NCI-H526 treated with DMSO at 0.1 percent for 48 hours (cell line): ENCODE results near the gene CCZ1B.
"Not testable (repeated sequence)": the region's sequence is repeated elsewhere in the genome, so short reads cannot be mapped to it uniquely, and the experiment has no call there.

Experiments
- DNase-seq: peaks from one replicate; lab custom pipeline; 2025; lab: John Stamatoyannopoulos, UW

Gene CCZ1B

DNA sequence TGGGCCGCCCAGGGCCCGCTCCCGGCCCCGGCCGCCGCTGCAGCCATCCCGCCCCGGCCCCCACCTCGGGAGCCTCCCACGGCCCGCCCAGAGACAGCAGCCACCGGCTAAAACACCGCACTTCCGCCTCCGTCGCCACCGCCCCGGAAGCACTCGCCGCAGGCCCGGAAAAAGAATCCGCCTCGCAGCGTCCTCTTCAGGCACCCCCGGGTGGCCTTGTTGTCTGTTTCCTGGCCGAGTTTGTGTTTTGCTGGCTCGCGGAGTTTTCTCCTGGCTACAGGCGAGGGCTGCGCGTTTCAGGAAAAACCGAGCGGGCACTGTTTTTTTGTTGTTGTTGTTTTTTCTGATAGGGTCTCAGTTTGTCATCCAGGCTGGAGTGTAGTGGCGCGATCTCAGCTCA, at the start of gene CCZ1B:
Gene CCZ1B (minus strand): TSS at position 125 of the 400 bp plus-strand sequence. CDS start 78 bp downstream, at position 47.
- peak; percentile 22 for DNase-seq

DNA sequence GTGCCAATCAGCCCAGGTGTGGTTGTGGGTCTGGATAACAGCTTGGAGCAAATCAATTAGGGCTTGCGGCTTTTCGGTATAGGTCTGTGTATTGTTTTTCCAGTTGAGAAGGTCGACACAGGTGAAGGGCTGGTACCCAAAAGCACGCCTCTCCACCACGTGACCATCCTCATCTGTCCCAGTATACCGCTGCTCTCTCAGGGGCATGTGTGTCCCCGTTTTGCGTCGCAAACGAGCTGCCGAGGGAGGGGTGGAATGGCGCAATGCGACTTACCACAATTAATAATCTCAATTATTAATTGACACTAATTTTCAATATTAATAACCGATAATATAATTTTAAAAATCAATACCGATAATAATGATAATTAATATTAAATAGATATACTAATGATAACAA, 48.9 kb upstream of the CCZ1B start:
- DNase-seq = not testable (repeated sequence)

DNA sequence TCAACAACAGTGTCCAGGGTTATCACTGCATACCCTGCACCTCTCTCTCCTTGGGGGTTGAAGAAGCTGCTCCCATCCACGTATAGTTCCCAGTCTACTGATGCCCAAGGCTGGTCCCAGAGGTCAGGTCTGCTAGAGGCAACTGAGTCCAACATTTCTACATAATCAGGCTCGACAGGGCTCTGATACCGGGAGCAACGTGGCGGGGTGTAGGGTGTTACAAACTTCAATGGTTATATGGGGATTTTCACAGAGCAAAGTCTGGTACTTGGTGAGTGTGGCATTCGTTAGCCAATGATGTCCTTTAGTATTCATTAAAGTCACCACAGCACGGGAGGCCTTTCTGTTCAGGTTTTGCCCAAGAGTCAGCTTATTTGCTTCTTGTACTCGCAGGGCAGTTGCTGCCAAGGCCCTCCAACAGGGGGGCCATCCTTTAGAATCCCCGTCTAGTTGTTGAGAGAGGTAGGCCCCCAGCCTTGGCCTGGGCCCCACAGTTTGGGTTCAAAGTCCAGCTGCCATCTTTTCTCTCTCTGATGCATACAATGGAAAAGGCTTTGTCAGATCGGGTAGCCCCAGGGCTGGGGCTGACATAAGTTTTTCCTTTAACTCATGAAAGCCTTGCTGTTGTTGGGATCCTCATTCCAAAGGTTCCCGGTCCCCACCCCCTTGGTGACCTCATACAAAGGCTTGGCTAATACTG, 46.3 kb upstream of the CCZ1B start:
- DNase-seq = not testable (repeated sequence)

DNA sequence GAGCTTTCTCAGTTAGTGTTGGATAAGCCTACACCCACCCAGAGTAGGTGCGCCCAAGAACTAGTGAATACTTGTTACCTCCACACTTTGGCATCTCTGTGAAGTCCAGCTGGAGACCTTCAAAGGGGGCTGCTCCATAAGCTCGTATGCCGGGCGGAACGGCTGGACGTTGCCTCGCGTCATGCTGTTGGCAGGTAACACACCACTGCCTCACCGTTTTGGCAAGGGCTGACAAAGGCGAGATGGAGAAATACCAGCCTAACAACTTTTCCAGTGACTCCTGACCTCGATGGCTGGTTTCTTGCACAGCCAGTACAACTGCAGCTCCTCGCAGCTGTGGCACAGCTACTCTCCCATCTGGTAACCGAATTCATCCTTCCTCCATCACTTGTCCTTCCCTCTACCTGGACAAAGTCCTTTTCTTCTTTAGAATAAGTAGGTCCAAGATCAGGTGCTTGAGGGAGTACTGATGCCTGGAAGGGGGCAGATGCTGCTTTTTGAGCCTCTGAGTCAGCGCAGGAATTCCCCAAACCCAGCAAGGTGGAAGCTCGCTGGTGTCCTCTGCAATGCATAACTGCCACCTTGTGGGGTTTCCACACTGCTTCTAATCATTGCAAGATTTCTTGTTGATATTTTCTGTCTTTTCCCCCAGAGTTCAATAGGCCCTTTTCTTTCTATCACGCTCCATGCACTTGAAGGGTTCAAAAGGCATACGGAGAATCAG, 45.5 kb upstream of the CCZ1B start:
- not testable (repeated sequence) for DNase-seq

DNA sequence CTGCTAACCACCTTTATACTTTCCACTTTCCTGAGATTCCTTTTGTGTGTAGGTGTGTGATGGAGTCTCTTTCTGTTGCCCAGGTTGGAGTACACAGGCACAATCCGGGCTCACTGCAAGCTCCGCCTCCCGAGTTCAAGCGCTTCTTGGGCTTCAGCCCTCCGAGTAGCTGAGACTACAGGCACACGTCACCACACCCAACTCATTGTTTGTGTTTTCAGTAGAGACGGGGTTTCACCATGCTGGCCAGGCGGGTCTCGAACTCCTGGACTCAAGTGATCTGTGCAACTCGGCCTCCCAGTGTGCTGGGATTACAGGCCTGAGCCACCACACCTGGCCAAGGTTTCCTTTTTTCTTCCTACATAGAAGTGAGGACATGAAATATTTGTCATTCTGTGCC, 38.7 kb upstream of the CCZ1B start:
- DNase-seq = not testable (repeated sequence)

DNA sequence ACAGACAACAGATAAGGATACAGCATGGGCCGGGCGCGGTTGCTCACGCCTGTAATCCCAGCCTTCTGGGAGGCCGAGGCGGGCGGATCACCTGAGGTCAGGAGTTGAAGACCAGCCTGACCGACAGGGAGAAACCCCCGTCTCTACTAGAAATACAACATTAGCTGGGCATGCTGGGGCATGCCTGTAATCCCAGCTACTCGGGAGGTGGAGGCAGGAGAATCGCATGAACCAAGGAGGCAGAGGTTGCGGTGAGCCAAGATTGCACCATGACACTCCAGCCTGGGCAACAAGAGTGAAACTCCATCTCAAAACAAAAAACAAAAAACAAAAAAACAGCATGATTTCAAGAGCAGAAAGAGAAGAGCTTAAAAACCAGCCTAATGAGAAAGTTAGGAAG, 38.1 kb upstream of the CCZ1B start:
- DNase-seq = not testable (repeated sequence)

DNA sequence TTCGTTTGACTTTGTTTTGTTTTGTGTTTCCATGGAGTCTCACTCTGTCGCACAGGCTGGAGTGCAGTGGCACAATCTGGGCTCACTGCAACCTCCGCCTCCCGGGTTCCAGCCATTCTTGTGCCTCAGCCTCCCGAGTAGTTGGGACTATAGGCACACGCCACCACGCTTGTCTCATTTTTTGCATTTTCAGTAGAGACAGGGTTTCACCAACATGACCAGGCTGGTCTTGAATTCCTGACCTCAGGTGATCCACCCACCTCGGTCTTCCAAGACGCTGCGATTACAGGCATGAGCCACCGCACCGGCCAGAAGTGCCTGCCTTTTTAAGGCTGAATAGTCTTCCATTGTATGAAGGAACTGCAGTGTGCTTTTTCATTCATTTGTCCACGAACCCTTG, 36.8 kb upstream of the CCZ1B start:
- not testable (repeated sequence) for DNase-seq

DNA sequence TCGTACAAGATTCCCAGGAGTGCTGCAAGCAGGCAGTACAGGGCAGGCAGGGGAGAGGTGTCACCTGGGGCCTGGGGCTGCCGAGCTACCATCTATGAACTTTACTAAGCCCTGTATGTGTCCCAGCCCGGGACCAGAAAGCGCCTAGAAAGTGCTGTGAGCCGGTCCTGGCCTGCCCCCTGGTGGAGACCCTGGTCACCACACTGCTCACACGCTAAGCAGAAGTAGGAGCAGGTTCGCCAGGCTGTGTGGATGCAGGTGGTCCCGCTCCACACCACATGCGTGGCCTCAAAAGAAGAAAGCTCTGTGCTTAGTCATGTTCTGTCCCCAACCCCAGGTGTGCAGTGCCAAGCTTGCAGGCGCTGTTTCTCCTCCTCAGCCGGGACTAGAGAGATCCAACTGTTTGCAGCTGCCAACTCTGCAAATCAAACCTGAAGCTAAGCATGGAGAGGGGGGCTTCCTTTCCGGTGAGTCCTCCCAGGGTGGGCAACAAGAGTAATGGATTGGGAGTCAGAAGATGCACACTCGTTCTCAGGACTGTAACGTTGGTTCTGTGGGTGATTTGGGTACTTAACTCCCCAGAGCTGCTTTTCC, 31.7 kb upstream of the CCZ1B start:
- DNase-seq = peak; percentile 1

DNA sequence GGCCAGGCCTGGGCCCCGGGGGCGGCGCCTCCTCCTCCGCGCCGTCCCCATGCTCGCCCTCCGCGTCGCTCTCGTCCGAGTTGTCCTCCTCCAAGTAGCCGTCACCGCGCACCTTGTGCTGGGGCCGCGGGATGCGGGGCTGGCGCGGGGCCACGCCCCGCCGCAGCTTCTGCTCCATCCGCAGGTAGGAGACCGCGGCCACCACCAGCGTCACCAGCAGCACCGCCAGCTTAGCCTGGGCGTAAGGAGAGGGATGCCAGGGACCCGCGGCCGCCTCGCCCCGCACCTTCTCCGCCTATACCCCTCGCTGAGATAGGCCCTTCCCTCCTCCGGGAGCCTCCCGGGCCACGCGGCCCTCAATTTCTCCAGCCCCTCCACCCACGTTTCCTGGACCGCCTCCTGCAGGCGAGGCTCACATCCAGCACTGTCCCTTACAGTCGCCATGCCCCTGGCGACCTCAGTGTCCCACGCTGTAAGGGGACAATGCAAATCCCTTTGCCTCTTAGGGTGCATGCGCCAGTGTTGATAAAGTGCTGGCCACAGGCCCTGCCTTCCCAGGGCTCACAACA, 29.6 kb upstream of the CCZ1B start:
- DNase-seq = not testable (repeated sequence)

DNA sequence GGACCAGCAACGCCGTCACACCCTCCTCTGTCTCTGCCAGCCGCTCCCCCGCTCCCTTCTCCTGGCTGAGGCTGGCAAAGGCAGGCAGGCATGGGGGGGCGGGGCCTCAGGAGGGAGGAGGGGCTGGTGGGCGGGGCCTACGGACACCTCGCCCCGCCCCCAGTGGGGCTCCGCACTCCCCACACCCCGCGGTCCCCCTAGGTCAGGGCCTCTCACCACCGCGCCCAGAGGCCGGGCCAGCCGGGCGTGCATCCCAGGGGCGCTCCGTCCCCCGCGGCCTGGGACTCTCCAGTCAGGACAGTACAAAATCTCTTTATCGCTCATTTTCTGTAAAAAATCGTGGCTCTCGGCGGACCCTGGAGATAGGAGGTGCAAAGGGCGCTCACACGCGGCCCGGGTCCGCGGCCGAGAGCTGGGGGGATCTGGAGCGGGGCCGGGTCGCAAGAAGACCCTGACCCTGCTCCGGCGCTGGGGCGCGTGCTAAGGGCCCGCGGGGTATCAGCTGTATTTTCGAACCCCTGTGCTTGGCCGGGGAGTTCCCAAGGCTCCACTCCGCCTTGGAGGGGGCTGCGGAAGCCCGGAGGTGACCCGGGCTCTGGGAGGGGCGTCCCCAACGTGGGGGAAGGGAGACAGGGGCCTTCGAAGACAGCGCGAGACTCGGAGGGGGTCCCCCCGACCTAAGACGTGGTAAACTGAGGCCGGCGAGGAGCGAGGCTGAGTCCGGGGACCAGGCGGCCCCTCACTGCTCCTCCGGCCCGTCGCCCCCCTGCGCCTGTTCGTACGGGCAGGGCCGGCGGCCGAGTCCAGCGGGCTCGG, 28.9 kb upstream of the CCZ1B start:
- not testable (repeated sequence) for DNase-seq

DNA sequence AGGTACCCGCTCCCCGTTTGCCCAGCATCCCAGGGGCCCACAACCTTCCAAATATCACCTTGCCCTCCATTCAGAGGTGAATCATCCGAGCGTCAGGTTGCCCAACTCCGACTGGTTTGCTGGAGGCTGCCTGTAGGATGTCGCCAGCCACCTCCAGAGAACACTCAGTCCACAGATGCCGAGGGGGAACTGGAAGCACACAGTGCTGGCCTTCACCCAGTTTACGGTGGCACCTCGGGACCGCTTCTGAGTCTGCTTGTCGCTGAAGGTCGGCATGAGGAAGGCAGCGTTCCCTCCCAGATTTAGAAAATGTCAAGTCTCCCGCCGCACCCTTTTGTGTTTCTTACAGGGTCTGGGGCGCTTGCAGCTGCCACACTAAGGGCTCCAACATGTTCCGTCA, 27.6 kb upstream of the CCZ1B start:
- not testable (repeated sequence) for DNase-seq

DNA sequence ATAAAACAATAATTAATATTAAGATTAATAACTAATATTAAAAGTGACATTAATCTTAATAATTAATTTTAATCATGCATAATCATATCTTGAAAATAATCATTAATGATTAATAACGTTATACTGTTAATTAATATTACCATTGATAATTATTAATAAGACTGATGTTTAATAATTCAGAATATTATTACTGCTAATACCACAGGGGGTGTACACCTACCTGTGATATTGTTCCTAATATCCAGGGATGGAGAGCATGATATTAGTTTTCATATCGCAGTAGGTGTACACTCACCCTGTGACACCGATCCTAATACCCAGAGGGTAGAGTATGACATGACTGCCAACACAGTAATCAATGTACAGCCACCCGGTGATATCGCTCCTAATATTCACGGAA, 23.1 kb upstream of the CCZ1B start:
- not testable (repeated sequence) for DNase-seq

DNA sequence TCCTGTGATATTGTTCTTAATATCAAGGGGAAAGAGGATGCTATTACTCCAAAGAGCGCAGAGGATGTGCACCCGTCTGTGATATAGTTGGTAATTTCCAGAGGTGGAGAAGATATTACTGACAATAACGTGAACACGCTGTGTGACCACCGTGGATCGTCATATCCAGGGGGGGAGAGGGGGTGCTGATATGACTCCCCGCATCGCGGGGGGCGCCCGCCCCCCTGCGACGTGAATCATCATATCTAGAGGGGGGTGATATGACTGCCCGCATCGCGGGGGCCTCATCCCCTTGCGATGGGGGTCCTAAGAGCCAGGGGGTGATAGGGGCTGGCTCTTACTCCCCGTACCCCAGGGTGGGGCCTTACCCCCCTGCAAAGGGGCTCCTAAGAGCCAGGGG, 21.7 kb upstream of the CCZ1B start:
- not testable (repeated sequence) for DNase-seq

DNA sequence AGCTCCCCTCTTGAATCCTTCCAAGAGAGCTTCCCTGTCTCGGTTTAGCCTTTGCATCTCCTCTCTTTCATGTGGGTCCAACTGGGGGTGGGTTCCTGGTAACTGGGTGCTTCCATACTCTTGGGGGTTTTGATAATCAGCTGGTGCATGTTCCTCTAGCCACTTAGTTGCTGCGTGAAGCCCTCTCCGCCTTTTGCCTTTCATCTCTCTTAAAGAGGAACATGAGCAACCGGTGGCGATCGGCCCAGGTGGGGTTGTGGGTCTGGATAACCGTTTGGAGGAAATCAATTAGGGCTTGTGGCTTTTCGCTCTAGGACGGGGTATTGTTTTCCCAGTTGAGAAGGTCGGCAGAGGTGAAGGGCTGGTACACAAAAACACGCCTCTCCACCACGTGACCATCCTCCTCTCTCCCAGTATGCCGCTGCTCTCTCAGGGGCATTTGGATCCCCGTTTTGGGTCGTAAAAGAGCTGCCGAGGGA, 19.9 kb upstream of the CCZ1B start:
- DNase-seq = not testable (repeated sequence)

DNA sequence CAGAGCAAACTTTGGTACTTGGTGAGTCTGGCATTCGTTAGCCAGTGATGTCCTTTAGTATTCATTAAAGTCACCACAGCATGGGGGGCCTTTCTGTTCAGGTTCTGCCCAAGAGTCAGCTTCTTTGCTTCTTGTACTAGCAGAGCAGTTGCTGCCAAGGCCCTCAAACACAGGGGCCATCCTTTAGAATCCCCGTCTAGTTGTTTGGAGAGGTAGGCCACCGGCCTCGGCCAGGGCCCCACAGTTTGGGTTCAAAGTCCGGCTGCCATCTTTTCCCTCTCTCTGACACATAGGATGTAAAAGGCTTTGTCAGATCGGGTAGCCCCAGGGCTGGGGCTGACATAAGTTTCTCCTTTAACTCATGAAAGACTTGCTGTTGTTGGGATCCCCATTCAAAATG, 17.6 kb upstream of the CCZ1B start:
- not testable (repeated sequence) for DNase-seq

DNA sequence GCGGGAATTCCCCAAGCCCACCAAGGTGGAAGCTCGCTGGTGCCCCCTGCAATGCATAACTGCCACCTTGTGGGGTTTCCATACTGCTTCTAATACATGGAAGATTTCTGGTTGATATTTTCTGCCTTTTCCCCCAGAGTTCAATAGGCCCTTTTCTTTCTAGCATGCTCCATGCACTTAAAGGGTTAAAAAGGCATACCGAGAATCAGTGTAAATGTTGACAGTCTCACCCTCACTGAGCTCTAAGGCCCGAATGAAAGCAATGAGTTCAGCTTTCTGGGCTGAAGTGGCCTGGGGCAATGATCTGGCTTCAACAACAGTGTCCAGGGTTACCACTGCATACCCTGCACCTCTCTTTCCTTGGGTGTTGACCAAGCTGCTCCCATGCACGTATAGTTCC, 17.0 kb upstream of the CCZ1B start:
- not testable (repeated sequence) for DNase-seq

DNA sequence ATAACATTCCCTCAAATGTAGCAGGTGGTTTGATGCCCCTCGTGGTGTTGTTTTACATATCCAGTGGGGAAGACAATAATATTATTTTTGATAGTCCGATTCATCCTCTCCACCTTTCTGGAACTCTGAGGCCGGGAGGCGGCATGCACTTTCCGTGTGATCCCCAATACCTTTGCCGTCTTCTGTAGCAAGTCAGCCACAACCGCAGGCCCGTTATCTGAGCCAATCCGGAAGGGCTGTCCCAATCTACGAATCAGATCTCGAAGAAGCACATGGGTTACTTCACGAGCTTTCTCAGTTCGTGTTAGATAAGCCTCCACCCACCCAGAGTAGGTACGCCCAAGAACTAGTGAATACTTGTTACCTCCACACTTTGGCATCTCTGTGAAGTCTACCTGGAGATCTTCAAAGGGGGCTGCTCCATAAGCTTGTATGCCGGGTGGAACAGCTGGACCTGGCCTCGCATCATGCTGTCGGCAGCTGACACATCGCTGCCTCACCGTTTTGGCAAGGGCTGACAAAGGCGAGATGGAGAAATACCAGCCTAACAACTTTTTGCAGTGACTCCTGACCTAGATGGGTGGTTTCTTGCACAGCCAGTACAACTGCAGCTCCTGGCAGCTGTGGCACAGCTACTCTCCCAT, 16.3 kb upstream of the CCZ1B start:
- DNase-seq = not testable (repeated sequence)

DNA sequence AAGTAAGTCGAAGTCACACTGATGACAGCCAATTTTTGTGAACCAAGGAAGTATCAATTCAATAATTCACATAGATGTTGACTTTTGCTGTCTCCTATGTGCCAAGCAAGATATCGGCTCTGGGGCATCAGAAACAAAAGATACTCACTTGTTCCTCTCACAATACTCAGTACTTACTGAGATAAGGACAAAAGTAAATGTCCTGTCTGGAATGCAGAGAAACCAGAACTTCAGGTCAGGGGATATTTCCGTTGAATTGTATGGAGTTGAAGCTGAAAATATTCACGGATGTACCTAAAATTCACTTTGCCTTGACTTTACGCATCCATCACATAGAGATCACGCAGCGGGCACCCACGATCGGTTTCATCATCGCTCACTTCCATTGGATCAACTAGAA, 11.0 kb upstream of the CCZ1B start:
- not testable (repeated sequence) for DNase-seq

DNA sequence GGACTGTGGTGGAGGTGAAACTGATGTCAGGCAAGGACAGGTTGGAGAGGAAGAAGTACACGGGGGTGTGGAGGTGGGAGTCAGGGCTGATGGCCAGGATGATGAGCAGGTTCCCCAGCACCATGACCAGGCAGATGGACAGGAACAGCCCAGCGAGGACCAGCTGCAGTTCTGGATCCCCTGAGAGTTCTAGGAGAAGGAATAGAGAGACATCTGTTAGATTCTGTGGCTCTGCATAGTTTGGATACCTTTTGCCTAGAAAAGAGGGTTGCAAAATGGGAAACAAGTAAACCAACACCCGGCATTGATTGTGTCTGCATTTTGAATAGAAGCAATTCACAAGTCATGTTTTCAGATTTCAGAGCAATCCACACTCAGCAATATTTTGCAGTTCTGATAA, 9.4 kb upstream of the CCZ1B start:
- DNase-seq = not testable (repeated sequence)

DNA sequence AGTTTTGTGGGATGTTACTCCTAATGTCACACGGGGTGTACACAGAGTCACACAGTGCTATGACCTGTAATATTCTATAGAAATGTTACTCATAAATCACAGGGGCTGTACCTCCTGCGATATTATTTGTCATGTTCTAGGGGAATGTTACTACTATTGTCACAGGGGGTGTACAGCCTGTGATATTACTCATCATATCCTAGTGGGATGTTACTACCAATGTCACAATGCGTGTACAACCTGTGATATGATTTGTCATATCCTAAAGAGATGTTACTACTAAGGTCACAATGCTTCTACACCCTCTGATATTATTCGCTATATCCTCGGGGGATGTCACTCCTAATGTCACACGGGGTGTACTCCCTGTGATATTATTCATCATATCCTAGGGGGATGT, 7.6 kb upstream of the CCZ1B start:
- DNase-seq = no peak
